Loucy (cell line): ENCODE results near the gene MAIP1.

Source experiments
- H2AFZ ChIP-seq: fragments of 200-600 bp; sonication (generic); 2 replicates; pipeline ENCODE4 v1.6.0; 2016; ENCODE audit warnings: antibody characterized with exemption, mild to moderate bottlenecking, low read length, moderate library complexity
- H3F3A ChIP-seq: fragments of 200-600 bp; 2 replicates; pipeline ENCODE4 v1.6.0; 2016; ENCODE audit warnings: antibody characterized with exemption, low read depth, mild to moderate bottlenecking
- H3K27me3 ChIP-seq: fragments of 200-600 bp; sonication (generic); 2 replicates; pipeline ENCODE4 v1.6.1; 2014; ENCODE audit warnings: low read length, mild to moderate bottlenecking; ENCODE audit not compliant: insufficient read depth, poor library complexity, severe bottlenecking
- H3K36me3 ChIP-seq: fragments of 200-600 bp; sonication (generic); 2 replicates; pipeline ENCODE4 v1.6.1; 2016; ENCODE audit warnings: low read length; ENCODE audit not compliant: insufficient read depth
- H3K4me1 ChIP-seq: fragments of 200-600 bp; sonication (generic); 2 replicates; pipeline ENCODE4 v1.5.1; 2014; ENCODE audit warnings: low read length, mild to moderate bottlenecking; ENCODE audit not compliant: insufficient read depth, poor library complexity, severe bottlenecking
- H3K4me2 ChIP-seq: fragments of 200-600 bp; sonication (generic); 2 replicates; pipeline ENCODE4 v1.6.0; 2014; ENCODE audit warnings: antibody characterized with exemption, low read length, low read depth, mild to moderate bottlenecking; ENCODE audit not compliant: poor library complexity, severe bottlenecking
- H3K4me3 ChIP-seq: fragments of 200-600 bp; sonication (generic); 2 replicates; pipeline ENCODE4 v1.5.1; 2014; ENCODE audit warnings: low read length, mild to moderate bottlenecking, mixed read lengths; ENCODE audit not compliant: poor library complexity, severe bottlenecking
- H3K79me2 ChIP-seq: fragments of 200-600 bp; sonication (generic); 2 replicates; pipeline ENCODE4 v1.6.1; 2014; ENCODE audit warnings: low read length; ENCODE audit not compliant: insufficient read depth
- H3K9ac ChIP-seq: fragments of 200-600 bp; sonication (generic); 2 replicates; pipeline ENCODE4 v1.6.0; 2014; ENCODE audit warnings: mild to moderate bottlenecking, low read depth, low read length, moderate library complexity; ENCODE audit not compliant: poor library complexity, severe bottlenecking
- H3K9me2 ChIP-seq: fragments of 200-600 bp; sonication (generic); replicated peaks from 2 replicates; pipeline ENCODE4 v1.6.1; 2016; ENCODE audit warnings: low read depth, low read length, mixed read lengths
- H3K9me3 ChIP-seq: fragments of 200-600 bp; sonication (generic); 2 replicates; pipeline ENCODE4 v1.6.1; 2014; ENCODE audit warnings: mild to moderate bottlenecking, antibody characterized with exemption, low read length, low read depth; ENCODE audit not compliant: insufficient read depth
- H4K20me1 ChIP-seq: fragments of 200-600 bp; sonication (generic); 2 replicates; pipeline ENCODE4 v1.6.0; 2014; ENCODE audit warnings: antibody characterized with exemption, low read length, mild to moderate bottlenecking; ENCODE audit not compliant: insufficient read depth, poor library complexity, severe bottlenecking
- CTCF ChIP-seq: fragments of 200-600 bp; sonication (generic); conservative IDR thresholded peaks from 2 replicates; pipeline ENCODE4 v1.5.1; 2014; ENCODE audit warnings: mild to moderate bottlenecking, antibody characterized with exemption, low read length
- EZH2phosphoT487 ChIP-seq: fragments of 200-600 bp; IDR thresholded peaks from 2 replicates; pipeline ENCODE4 v1.6.1; 2018; ENCODE audit warnings: antibody characterized with exemption, mild to moderate bottlenecking, moderate library complexity, borderline replicate concordance

MAIP1 gene

GRCh38 chr2:200003444-200003843 lies 48.1 kb downstream of the MAIP1 start:
- H3K79me2 ChIP-seq: no peaks in the 10 kb centered on the region
- H3F3A ChIP-seq: no peaks in the 10 kb centered on the region
- H3K4me3 ChIP-seq: no peak overlapping the region
- H3K9me3 ChIP-seq: no peaks in the 10 kb centered on the region
- H2AFZ ChIP-seq: no peak overlapping the region
- H3K4me1 ChIP-seq: no peaks in the 10 kb centered on the region
- H3K27me3 ChIP-seq: no peaks in the 10 kb centered on the region
- no peaks in the 10 kb centered on the region for H3K36me3 ChIP-seq
- no peaks in the 10 kb centered on the region for H3K9me2 ChIP-seq
- H4K20me1 ChIP-seq: no peaks in the 10 kb centered on the region
- H3K4me2 ChIP-seq: no peak overlapping the region
- no peak for TF ChIP-seq CTCF
- TF ChIP-seq EZH2phosphoT487: no peak
- no peak overlapping the region for H3K9ac ChIP-seq

- Histone ChIP-seq H3K27me3 (no peaks in the 10 kb centered on the region), H3K4me3 (no peak overlapping the region), H3K9me3 (no peaks in the 10 kb centered on the region), H3K79me2 (no peaks in the 10 kb centered on the region), H3K36me3 (no peaks in the 10 kb centered on the region), H4K20me1 (no peaks in the 10 kb centered on the region), H3K4me2 (no peak overlapping the region), H3K9me2 (no peaks in the 10 kb centered on the region), H3K9ac (no peak overlapping the region), H2AFZ (no peak overlapping the region), H3F3A (no peaks in the 10 kb centered on the region), H3K4me1 (no peaks in the 10 kb centered on the region)
- TF ChIP-seq CTCF (no peak), EZH2phosphoT487 (no peak)
These were observed 50.3 kb downstream of the MAIP1 start for GRCh38 chr2:200005675-200006074.

GRCh38 chr2:200007306-200007705 lies 51.9 kb downstream of the MAIP1 start:
- H3K9ac ChIP-seq: no peak overlapping the region

More at GRCh38 chr2:200007306-200007705, 51.9 kb downstream of the MAIP1 start:
- Histone ChIP-seq H3K27me3 (no peaks in the 10 kb centered on the region), H3K4me1 (no peaks in the 10 kb centered on the region), H4K20me1 (no peaks in the 10 kb centered on the region), H2AFZ (no peak overlapping the region), H3K4me3 (no peak overlapping the region), H3K9me2 (no peaks in the 10 kb centered on the region), H3K4me2 (no peak overlapping the region), H3K9me3 (no peaks in the 10 kb centered on the region), H3F3A (no peaks in the 10 kb centered on the region), H3K79me2 (no peaks in the 10 kb centered on the region), H3K36me3 (no peaks in the 10 kb centered on the region)
- TF ChIP-seq EZH2phosphoT487 (no peak), CTCF (no peak)
